Activated naive CD8-positive, alpha-beta T cell treated with anti-CD3 and anti-CD28 coated beads for 36 hours (primary cell): ENCODE results near the gene TXN. TPM values are rescaled to one million over a fixed set of nuclear protein-coding genes. Genes with fewer than 3 reads are reported as not detected.

Experiments
- DNase-seq: peaks from one replicate; pipeline ENCODE4 v3.0.0; 2021
- H3K27ac Mint-ChIP-seq: one replicate; pipeline ENCODE4 v1.8.0; 2022; ENCODE audit warnings: mild to moderate bottlenecking, moderate library complexity, mixed read lengths
- H3K27me3 Mint-ChIP-seq: one replicate; pipeline ENCODE4 v1.8.0; 2022; ENCODE audit warnings: mild to moderate bottlenecking, mixed read lengths
- H3K36me3 Mint-ChIP-seq: one replicate; pipeline ENCODE4 v1.8.0; 2021; ENCODE audit warnings: mild to moderate bottlenecking, mixed read lengths
- H3K4me1 Mint-ChIP-seq: one replicate; pipeline ENCODE4 v1.8.0; 2021; ENCODE audit warnings: mixed read lengths
- H3K4me3 Mint-ChIP-seq: one replicate; pipeline ENCODE4 v1.8.0; 2022; ENCODE audit warnings: mild to moderate bottlenecking, moderate library complexity, mixed read lengths
- H3K9me3 Mint-ChIP-seq: one replicate; pipeline ENCODE4 v1.8.0; 2022; ENCODE audit warnings: mixed read lengths
- total RNA-seq, 2 experiments: library from RNA; stranded (reverse); gene quantifications; one replicate each; pipeline ENCODE4 v1.2.3, GENCODE V29; 2021

Gene TXN
- 100 to 1,000 TPM; 321 to 327 TPM for total RNA-seq

DNA sequence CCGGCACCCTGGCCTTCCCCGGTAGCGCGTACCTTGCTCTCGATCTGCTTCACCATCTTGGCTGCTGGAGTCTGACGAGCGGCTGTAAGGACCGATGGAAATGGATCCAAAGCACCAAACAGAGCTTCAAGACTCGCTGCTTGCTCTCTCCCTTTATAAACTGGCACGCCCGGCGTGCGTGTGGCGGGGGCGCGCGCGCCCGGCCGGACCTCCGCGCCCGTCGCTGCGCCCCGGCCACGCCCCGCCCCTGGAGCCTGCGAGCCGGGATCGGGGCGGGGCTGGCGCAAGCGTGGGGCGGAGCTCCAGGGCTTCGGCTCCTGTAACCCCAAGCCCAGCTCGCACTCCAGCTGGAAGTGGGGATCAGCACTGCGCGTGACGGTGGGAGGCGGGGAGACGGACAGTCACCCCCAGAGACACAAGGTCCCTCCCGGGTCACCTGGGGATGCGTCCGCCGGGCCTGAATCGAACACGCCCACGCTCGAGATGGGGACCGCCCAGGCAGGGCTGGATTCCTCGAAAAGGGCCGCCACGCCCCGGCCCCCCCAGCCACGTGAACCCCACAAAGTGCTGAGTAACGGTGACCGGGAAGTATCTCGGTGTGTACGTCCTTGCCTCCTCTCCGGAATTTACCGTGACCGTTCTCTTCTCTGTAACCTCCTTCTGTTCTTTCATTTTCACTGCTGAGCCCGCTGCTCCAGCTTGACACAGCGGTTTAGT is at the start of gene TXN:
Gene TXN (minus strand): TSS at position 128 of the 717 bp plus-strand sequence. CDS start 72 bp downstream, at position 56.
- peak within 1 kb of the TSS; percentile 96 for H3K27ac Mint-ChIP-seq
- no peaks in the 10 kb centered on the region for H3K9me3 Mint-ChIP-seq
- H3K36me3 Mint-ChIP-seq = peaks cover 34% of the 10 kb centered on the region
- DNase-seq = peak; percentile 89
- H3K4me1 Mint-ChIP-seq = peaks cover 36% of the 10 kb centered on the region
- H3K27me3 Mint-ChIP-seq = no peaks in the 10 kb centered on the region
- H3K4me3 Mint-ChIP-seq = peak within 1 kb of the TSS; percentile 90

DNA sequence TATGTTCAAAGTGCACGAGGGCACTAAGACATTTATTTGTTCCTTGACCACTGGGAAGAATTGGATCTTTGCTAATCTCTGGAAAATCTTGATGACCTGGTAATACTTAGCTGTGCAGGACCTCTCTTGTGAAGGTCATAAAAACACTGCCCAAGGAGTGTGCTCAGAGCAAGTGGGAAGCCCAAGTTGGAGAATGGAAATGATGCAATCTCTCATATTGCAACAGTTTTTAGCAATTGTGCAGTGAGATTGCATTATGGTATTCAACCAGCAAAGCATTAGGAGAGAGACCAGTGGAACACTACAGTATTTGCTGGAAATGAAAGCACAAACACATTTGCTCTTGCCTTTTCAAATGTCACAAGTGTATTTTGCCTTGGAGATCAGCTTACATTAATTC is 46.8 kb upstream of the TXN start:
- H3K36me3 Mint-ChIP-seq = no peaks in the 10 kb centered on the region
- no peak overlapping the region for H3K4me3 Mint-ChIP-seq
- no peak for DNase-seq
- H3K27me3 Mint-ChIP-seq = peaks cover 9% of the 10 kb centered on the region
- H3K27ac Mint-ChIP-seq = no peak overlapping the region
- H3K4me1 Mint-ChIP-seq = peaks cover 2% of the 10 kb centered on the region
- no peaks in the 10 kb centered on the region for H3K9me3 Mint-ChIP-seq

DNA sequence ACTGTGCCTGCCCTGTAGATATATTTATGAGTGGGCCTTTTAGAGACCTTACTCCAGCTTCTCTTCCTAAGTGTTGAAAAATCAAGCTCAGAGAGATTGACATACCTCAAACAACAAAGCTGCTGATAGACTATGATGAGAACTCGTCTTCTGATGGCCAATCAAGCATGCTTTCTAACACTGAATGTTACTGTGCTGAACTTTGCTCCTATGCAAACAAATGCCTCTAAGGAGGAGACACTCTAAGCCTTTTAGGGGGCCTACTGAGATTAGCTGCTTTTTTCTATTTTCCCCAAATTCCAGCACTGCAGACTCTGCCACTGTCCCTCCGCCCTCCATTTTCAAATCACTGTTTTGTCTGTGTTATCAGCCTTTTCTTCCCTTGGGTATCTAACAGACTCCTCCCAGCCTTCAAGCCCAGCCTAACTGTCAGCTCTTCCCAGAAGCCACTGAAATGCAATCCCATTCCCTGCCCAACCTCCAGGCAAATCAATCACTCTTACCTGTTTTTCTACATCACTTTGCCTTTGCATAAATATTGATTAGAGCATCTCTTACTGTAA is 41.8 kb upstream of the TXN start:
- Mint-ChIP-seq H3K36me3 (no peaks in the 10 kb centered on the region), H3K4me3 (no peak overlapping the region), H3K27me3 (peaks cover 4% of the 10 kb centered on the region), H3K4me1 (no peaks in the 10 kb centered on the region), H3K27ac (no peak overlapping the region), H3K9me3 (no peaks in the 10 kb centered on the region)
- no peak for DNase-seq

DNA sequence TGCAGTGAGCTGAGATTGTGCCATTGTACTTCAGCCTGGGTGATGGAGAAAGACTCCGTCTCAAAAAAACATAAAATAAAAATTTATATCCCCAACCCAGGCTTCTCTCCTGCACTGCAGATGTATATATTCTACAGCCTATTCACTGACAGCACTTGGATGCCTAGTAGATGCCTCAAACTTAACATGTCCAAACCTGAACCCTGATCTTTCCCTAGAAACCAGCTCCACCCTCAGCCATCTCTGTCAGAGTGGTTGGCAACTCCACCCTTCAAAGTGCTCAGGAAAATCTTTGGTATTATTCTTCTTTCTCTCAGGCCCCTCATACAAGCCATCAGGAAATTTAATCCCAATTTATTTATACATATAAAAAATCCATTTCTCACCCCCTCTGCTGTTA is 36.9 kb upstream of the TXN start:
- no peaks in the 10 kb centered on the region for H3K36me3 Mint-ChIP-seq
- H3K27ac Mint-ChIP-seq = no peak overlapping the region
- H3K27me3 Mint-ChIP-seq = peaks cover 4% of the 10 kb centered on the region
- no peak overlapping the region for H3K4me3 Mint-ChIP-seq
- DNase-seq = no peak
- no peaks in the 10 kb centered on the region for H3K4me1 Mint-ChIP-seq
- H3K9me3 Mint-ChIP-seq = no peaks in the 10 kb centered on the region

DNA sequence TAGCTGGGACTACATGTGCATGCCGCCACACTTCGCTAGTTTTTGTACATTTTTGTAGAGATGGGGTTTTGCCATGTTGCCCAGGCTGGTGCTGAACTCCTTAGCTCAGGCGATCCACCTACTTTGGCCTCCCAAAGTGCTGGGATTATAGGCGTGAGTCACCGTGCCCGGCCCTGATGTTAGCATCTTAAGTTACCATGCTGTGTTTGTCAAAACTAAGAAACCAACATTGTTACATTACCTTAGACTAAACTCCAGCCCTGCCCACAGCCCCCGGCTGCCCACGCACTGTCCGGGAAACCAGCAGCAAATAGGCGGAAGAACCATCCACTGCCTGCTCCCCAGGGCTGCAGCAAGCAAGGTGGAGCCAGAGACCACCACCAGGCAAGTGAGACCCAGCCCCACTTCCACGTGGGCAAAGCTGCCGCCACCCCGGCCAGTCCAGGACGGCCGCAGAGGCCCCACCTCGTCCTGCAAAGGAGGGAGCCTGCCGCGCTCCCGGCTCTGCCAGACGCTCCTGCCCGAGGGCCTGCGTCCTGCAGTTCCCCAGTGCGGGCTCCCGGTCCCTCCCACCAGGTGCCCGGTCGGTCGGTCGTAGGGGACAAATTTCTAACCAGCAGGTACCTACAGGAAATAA is 35.7 kb upstream of the TXN start:
- Mint-ChIP-seq H3K36me3 (no peaks in the 10 kb centered on the region), H3K4me3 (no peak overlapping the region), H3K9me3 (no peaks in the 10 kb centered on the region), H3K27me3 (peaks cover 4% of the 10 kb centered on the region), H3K27ac (no peak overlapping the region), H3K4me1 (no peaks in the 10 kb centered on the region)
- no peak for DNase-seq

DNA sequence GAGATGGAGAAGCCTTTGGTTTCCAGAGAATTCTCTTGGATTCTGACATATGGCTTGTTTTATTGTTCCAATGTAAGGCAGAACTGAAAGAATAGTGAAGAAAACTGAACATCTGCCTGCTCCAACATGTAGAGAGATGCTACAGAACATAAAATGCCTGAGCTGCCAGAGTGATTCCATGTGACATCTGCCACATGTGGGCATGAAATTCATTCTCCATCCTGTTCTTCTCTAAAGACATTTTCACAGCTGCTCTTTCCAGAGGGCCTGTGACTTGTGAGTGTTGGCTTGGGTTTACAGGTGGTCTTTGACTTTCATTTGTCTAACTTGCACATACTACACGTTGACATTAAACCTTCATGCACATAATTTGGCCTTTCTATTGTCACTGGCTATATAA is 33.7 kb upstream of the TXN start:
- Mint-ChIP-seq H3K27me3 (peaks cover 4% of the 10 kb centered on the region), H3K9me3 (no peaks in the 10 kb centered on the region), H3K36me3 (no peaks in the 10 kb centered on the region), H3K4me3 (no peak overlapping the region), H3K4me1 (no peaks in the 10 kb centered on the region), H3K27ac (no peak overlapping the region)
- no peak for DNase-seq

DNA sequence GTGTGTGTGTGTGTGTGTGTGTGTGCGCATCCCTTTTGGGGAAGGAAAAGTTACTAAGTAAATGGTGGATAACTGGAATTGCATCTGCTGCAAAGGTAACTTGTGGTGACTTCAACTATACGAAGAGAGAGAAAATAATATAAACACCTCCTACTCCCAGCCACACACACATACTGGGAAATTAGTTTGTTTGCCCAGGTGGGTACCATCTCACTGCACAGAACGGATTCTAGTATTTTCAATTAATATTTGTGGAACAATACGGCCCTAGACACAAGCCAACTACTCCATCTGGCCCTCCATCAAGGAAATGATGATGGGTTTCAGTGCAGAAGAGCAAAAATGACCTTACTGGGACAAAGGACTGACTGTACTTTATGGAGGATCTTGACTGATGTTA is 32.2 kb upstream of the TXN start:
- no peak for DNase-seq
- Mint-ChIP-seq H3K4me1 (no peaks in the 10 kb centered on the region), H3K4me3 (no peak overlapping the region), H3K27me3 (no peaks in the 10 kb centered on the region), H3K9me3 (no peaks in the 10 kb centered on the region), H3K36me3 (no peaks in the 10 kb centered on the region), H3K27ac (no peak overlapping the region)

DNA sequence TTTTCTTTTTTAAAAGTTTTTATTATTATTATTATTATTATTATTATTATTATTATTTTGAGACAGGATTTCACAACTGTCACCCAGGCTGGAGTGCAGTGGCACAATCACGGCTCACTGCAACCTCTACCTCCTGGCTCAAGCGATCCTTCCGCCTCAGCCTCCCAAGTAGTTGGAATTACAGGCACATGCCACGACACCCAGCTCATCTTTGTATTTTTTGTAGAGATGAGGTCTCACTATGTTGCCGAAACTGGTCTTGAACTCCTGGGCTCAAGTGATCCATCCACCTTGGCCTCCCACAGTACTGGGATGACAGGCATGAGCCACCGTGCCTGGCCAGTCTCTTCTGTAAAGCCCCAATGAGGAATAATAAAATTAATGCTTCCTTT is 31.0 kb upstream of the TXN start:
- no peak for DNase-seq
- H3K9me3 Mint-ChIP-seq = no peaks in the 10 kb centered on the region
- no peak overlapping the region for H3K27ac Mint-ChIP-seq
- no peaks in the 10 kb centered on the region for H3K36me3 Mint-ChIP-seq
- H3K27me3 Mint-ChIP-seq = no peaks in the 10 kb centered on the region
- no peaks in the 10 kb centered on the region for H3K4me1 Mint-ChIP-seq
- no peak overlapping the region for H3K4me3 Mint-ChIP-seq

DNA sequence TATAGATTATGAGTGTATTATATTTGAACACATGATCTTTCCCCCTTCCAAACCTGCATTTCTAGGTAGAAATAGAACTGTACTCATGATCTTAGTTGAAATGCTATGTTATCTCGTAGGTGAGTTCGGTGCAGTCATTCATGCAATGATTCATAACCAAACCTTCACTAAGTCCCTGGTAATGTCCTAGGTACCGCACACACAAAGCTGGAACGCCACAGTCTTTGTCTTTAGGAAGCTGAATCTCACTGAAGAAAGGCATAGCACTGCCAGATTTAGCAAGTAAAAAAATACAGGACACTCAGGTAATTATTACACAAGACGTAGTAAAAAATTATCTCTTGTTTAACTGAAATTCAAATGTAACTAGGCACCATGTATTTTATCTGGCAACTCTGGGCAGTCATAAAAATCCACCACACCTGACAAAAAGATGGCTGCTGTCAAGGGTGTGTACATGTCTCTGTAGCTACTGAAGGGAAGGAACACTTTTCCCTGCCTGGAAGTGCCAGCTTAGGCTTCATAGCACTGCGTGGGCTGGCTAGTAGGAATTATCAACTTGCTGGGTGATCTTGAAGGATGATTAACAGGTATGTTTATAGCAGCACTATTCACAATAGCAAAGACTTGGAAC is 28.0 kb upstream of the TXN start:
- Mint-ChIP-seq H3K36me3 (no peaks in the 10 kb centered on the region), H3K4me3 (no peak overlapping the region), H3K27me3 (no peaks in the 10 kb centered on the region), H3K27ac (no peak overlapping the region), H3K4me1 (no peaks in the 10 kb centered on the region), H3K9me3 (no peaks in the 10 kb centered on the region)
- no peak for DNase-seq

DNA sequence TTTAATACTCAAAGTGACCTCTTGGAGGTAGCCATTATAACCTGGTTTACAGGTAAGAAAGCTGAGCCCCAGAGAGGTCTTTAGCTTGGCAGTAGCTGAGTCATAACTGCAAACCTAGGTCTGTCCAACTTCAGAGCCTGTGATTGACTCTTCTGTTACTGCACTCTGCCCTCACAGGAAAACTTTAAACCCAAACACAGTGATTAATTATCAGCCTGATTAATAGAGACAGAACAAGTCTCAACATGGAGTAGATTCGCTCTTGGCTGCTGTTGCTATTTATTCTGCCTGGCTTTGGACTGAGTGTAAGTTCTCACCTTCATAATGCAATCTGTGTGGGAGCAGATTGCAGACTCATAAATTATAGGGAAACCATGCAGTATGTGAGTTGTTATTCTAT is 27.4 kb upstream of the TXN start:
- H3K4me1 Mint-ChIP-seq = no peaks in the 10 kb centered on the region
- H3K36me3 Mint-ChIP-seq = no peaks in the 10 kb centered on the region
- H3K4me3 Mint-ChIP-seq = no peak overlapping the region
- no peaks in the 10 kb centered on the region for H3K27me3 Mint-ChIP-seq
- H3K27ac Mint-ChIP-seq = no peak overlapping the region
- no peak for DNase-seq
- no peaks in the 10 kb centered on the region for H3K9me3 Mint-ChIP-seq

DNA sequence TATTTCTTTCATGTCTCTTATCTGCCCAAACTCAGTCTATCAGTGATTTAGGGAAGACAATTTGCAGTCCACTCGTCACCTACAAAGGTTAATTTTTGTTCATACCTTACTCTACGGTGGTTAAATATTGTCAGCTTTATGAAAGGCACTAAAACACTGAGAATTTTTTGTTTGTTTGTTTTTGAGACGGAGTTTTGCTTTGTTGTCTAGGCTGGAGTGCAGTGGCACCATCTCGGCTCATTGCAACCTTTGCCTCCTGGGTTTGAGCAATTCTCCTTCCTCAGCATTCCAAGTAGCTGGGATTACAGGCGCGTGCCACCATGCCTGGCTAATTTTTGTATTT is 26.4 kb upstream of the TXN start:
- no peaks in the 10 kb centered on the region for H3K9me3 Mint-ChIP-seq

DNA sequence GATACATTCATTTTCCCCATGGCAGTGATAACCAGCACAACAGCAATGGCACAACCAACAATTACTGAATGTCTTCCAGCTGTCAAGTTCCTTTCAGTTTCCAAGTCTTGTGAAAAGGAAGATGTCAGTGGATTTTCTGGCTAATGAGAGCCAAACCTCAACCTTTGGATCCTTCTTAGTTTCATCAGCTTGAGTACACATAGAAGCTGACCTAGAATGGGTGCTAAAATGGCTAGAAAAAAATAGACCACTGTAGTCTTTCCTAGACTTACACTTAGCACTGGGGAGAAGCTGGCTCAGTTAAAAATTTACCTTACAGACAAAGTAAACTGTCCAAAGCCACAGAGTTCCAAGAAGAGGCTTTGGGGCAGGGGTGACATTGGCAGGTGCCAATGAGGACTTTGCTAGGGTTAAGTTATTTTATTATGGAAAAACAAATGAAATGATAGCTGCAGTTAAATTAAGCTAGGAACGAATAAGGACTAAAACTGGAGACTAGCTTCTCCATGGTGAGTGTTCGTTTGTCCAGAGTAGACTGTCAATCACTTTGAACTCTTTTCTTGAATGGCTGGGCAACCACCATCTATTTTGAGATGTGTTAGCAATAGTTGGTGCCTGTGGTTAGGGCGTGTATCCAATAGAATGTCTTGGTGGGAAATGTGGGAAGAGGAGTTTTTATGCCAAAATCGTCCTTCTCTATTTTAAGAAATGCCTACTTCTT is 25.9 kb upstream of the TXN start:
- H3K9me3 Mint-ChIP-seq = no peaks in the 10 kb centered on the region
- DNase-seq = no peak
- no peak overlapping the region for H3K4me3 Mint-ChIP-seq
- H3K36me3 Mint-ChIP-seq = no peaks in the 10 kb centered on the region
- H3K4me1 Mint-ChIP-seq = peaks cover 2% of the 10 kb centered on the region
- no peaks in the 10 kb centered on the region for H3K27me3 Mint-ChIP-seq
- H3K27ac Mint-ChIP-seq = no peak overlapping the region

More for the DNA sequence above, 26.4 kb upstream of the TXN start:
- H3K27me3 Mint-ChIP-seq = no peaks in the 10 kb centered on the region
- DNase-seq = no peak
- H3K4me1 Mint-ChIP-seq = peaks cover 2% of the 10 kb centered on the region
- no peaks in the 10 kb centered on the region for H3K36me3 Mint-ChIP-seq
- H3K27ac Mint-ChIP-seq = no peak overlapping the region
- no peak overlapping the region for H3K4me3 Mint-ChIP-seq

DNA sequence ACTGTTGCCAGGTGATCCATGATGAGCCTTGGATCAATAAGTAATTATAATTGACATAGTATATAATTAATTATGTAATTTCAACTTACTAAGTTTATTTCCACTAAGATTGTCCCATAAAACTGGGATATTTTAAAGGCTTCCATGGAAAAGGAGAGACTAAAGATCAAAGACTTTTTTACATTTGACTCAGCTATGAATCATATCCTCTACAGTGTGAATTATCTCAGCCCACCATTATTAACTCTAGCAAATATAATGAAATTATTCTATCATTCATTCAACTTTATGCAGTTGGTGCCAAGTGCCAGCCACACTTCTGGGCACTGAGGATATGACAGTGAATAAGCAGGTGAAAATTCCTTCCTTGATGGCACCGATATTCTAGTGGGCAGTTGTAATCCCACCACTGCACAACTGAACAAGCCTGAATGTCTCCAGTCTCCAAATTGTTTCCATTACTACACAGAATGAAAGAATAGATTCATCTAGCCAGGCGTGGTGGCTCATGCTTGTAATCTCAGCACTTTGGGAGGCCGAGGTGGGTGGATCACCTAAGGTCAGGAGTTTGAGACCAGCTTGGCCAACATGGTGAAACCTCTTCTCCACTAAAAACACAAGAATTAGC is 21.9 kb upstream of the TXN start:
- Mint-ChIP-seq H3K36me3 (no peaks in the 10 kb centered on the region), H3K4me1 (peaks cover 2% of the 10 kb centered on the region), H3K27ac (no peak overlapping the region), H3K4me3 (no peak overlapping the region), H3K27me3 (no peaks in the 10 kb centered on the region), H3K9me3 (no peaks in the 10 kb centered on the region)
- DNase-seq = no peak

DNA sequence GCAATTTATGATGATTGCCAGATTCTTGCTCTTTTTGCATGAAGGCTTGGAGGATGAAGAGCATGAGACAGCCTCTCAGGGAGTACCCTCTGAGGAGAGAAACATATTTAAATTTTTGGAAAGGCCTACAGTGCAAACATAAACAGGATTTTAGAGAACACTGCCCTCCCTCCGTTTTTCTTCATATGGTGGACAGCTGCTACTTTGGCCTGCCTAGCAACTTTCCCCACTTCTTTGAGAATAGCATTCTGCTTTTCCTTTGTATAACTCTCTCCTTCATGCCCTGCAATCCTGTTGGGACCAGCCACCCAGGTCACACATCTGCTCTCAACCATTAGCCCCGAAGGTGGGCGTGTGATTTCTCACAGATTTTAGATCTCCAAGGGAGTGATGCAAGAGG is 20.5 kb upstream of the TXN start:
- Mint-ChIP-seq H3K27me3 (no peaks in the 10 kb centered on the region), H3K27ac (no peak overlapping the region), H3K9me3 (no peaks in the 10 kb centered on the region), H3K4me3 (no peak overlapping the region), H3K36me3 (no peaks in the 10 kb centered on the region), H3K4me1 (peaks cover 2% of the 10 kb centered on the region)
- DNase-seq = no peak
